WTC11 (cell line): ENCODE data around the gene FAM241A. TPM values are rescaled to one million over a fixed set of nuclear protein-coding genes. Genes with fewer than 3 reads are reported as not detected.

Source experiments
- ATAC-seq: fragments of 200-7000 bp; cut with Tn5 transposase; 2 replicates; pipeline ENCODE4 v1.10.0; 2021; ENCODE audit warnings: mild to moderate bottlenecking, moderate library complexity
- CTCF ChIA-PET: fragments of 300-600 bp; sonication (Branson Sonifier 250); formaldehyde crosslinking; loops from one replicate; lab custom pipeline; 2021; ENCODE audit warnings: antibody characterized with exemption; lab: Charles Lee
- POLR2A ChIA-PET: fragments of 350-600 bp; sonication (Branson Sonifier 250); formaldehyde crosslinking; loops from one replicate; lab custom pipeline; 2021; ENCODE audit warnings: antibody characterized with exemption; lab: Charles Lee
- DNase-seq: peaks from one replicate; pipeline ENCODE4 v3.0.0; 2021; ENCODE audit warnings: low spot score
- H3K27ac Mint-ChIP-seq: 2 replicates; pipeline ENCODE4 v1.8.0; 2021; ENCODE audit warnings: mixed read lengths
- H3K27me3 Mint-ChIP-seq: 2 replicates; pipeline ENCODE4 v1.8.0; 2021; ENCODE audit warnings: low read depth, mild to moderate bottlenecking, moderate library complexity, mixed read lengths
- H3K36me3 Mint-ChIP-seq: 2 replicates; pipeline ENCODE4 v1.8.0; 2021; ENCODE audit warnings: mixed read lengths
- H3K4me1 Mint-ChIP-seq: 2 replicates; pipeline ENCODE4 v1.8.0; 2022; ENCODE audit warnings: mixed read lengths
- H3K4me3 Mint-ChIP-seq: 2 replicates; pipeline ENCODE4 v1.8.0; 2021; ENCODE audit warnings: mild to moderate bottlenecking, moderate library complexity, mixed read lengths
- H3K9me3 Mint-ChIP-seq: 2 replicates; pipeline ENCODE4 v1.8.0; 2021; ENCODE audit warnings: mixed read lengths
- NFYB ChIP-seq: sonication (generic); formaldehyde crosslinking; conservative IDR thresholded peaks from 2 replicates; pipeline ENCODE4 v1.8.0; 2022; ENCODE audit warnings: low read depth, missing genetic modification reagents
- PRRX2 ChIP-seq: fragments of 250-450 bp; sonication (Bioruptor Pico); IDR thresholded peaks from 2 replicates; pipeline ENCODE4 v1.8.0; 2021; ENCODE audit warnings: mild to moderate bottlenecking
- SMAD3 ChIP-seq: sonication (generic); formaldehyde crosslinking; IDR thresholded peaks from 2 replicates; pipeline ENCODE4 v1.8.0; 2022; ENCODE audit warnings: missing genetic modification reagents, mild to moderate bottlenecking, borderline replicate concordance
- ZNF138 ChIP-seq: sonication (generic); formaldehyde crosslinking; conservative IDR thresholded peaks from 2 replicates; pipeline ENCODE4 v1.8.1; 2022; ENCODE audit warnings: mild to moderate bottlenecking, moderate library complexity, missing genetic modification reagents
- total RNA-seq: library from RNA; stranded (reverse); gene quantifications from 3 replicates; pipeline ENCODE4 v1.2.3, GENCODE V29; 2021
- TF ChIP-seq, protein P1 (sequence below): sonication (generic); formaldehyde crosslinking; IDR thresholded peaks from 2 replicates; pipeline ENCODE4 v1.8.1; 2022; ENCODE audit warnings: missing genetic modification reagents, borderline replicate concordance
- TF ChIP-seq, protein P2 (sequence below): sonication (generic); formaldehyde crosslinking; IDR thresholded peaks from 2 replicates; pipeline ENCODE4 v1.8.0; 2023; ENCODE audit warnings: mild to moderate bottlenecking, missing genetic modification reagents
- TF ChIP-seq, protein P3 (sequence below): sonication (generic); formaldehyde crosslinking; IDR thresholded peaks from 2 replicates; pipeline ENCODE4 v1.8.0; 2022; ENCODE audit warnings: mild to moderate bottlenecking, missing genetic modification reagents
- TF ChIP-seq, protein P4 (sequence below): sonication (generic); formaldehyde crosslinking; IDR thresholded peaks from 2 replicates; pipeline ENCODE4 v1.8.0; 2023; ENCODE audit warnings: missing genetic modification reagents, mild to moderate bottlenecking, borderline replicate concordance
- TF ChIP-seq, protein P5 (sequence below): sonication (generic); formaldehyde crosslinking; IDR thresholded peaks from 2 replicates; pipeline ENCODE4 v1.8.1; 2022; ENCODE audit warnings: mild to moderate bottlenecking, missing genetic modification reagents, moderate library complexity, borderline replicate concordance
- TF ChIP-seq, protein P6 (sequence below): sonication (generic); formaldehyde crosslinking; IDR thresholded peaks from 2 replicates; pipeline ENCODE4 v1.8.1; 2022; ENCODE audit warnings: mild to moderate bottlenecking, moderate library complexity, missing genetic modification reagents

FAM241A gene
- total RNA-seq, 1 experiment from 2014 or later = 0.22 TPM

DNA sequence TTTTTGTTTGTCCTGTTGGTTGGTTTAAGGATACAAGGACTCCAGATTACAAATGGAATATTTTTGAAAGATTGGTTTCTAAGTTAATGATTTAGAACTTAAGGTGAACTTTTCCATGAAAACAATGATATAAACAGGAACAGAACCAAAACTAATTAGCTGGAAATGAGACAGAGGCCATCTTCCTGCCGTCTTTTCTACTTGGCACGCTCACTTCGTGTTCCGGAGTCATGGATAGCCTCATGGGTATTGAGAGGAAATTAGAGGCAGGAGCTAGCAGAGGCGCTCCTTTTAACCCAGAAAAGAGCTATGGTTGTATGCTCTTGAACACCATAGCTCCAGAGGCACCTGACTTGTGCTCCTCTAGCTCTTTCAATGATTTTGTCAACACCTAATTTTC, 2.4 kb downstream of the FAM241A start (continued):
- TF ChIP-seq, protein P1, sequence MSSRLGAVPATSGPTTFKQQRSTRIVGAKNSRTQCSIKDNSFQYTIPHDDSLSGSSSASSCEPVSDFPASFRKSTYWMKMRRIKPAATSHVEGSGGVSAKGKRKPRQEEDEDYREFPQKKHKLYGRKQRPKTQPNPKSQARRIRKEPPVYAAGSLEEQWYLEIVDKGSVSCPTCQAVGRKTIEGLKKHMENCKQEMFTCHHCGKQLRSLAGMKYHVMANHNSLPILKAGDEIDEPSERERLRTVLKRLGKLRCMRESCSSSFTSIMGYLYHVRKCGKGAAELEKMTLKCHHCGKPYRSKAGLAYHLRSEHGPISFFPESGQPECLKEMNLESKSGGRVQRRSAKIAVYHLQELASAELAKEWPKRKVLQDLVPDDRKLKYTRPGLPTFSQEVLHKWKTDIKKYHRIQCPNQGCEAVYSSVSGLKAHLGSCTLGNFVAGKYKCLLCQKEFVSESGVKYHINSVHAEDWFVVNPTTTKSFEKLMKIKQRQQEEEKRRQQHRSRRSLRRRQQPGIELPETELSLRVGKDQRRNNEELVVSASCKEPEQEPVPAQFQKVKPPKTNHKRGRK (CRISPR knock-in tag) = no peak
- TF ChIP-seq, protein P2, sequence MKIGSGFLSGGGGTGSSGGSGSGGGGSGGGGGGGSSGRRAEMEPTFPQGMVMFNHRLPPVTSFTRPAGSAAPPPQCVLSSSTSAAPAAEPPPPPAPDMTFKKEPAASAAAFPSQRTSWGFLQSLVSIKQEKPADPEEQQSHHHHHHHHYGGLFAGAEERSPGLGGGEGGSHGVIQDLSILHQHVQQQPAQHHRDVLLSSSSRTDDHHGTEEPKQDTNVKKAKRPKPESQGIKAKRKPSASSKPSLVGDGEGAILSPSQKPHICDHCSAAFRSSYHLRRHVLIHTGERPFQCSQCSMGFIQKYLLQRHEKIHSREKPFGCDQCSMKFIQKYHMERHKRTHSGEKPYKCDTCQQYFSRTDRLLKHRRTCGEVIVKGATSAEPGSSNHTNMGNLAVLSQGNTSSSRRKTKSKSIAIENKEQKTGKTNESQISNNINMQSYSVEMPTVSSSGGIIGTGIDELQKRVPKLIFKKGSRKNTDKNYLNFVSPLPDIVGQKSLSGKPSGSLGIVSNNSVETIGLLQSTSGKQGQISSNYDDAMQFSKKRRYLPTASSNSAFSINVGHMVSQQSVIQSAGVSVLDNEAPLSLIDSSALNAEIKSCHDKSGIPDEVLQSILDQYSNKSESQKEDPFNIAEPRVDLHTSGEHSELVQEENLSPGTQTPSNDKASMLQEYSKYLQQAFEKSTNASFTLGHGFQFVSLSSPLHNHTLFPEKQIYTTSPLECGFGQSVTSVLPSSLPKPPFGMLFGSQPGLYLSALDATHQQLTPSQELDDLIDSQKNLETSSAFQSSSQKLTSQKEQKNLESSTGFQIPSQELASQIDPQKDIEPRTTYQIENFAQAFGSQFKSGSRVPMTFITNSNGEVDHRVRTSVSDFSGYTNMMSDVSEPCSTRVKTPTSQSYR (CRISPR knock-in tag) = no peak
- TF ChIP-seq, protein P3, sequence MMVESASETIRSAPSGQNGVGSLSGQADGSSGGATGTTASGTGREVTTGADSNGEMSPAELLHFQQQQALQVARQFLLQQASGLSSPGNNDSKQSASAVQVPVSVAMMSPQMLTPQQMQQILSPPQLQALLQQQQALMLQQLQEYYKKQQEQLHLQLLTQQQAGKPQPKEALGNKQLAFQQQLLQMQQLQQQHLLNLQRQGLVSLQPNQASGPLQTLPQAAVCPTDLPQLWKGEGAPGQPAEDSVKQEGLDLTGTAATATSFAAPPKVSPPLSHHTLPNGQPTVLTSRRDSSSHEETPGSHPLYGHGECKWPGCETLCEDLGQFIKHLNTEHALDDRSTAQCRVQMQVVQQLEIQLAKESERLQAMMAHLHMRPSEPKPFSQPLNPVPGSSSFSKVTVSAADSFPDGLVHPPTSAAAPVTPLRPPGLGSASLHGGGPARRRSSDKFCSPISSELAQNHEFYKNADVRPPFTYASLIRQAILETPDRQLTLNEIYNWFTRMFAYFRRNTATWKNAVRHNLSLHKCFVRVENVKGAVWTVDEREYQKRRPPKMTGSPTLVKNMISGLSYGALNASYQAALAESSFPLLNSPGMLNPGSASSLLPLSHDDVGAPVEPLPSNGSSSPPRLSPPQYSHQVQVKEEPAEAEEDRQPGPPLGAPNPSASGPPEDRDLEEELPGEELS (CRISPR knock-in tag) = no peak

DNA sequence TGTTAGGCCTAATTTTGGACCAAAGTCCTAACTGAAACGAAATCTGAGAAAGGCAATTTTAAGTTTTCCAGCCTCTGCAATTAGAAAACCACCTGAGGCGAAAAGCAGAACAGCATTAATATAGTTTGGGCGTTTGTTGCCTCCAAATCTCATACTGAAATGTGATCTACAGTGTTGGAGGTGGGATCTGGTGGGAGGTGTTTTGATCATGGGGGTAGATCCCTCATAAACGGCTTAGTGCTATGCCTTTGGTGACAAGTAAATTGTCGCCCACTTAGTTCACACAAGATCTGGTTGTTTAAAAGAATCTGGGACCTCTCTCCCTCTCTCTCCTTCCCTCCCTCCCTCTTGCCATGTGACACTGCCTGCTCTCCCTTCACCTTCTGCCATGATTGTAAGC, 5.7 kb downstream of the FAM241A start:
- Mint-ChIP-seq H3K36me3 (no peaks in the 10 kb centered on the region), H3K4me3 (no peak overlapping the region), H3K27me3 (peaks cover 33% of the 10 kb centered on the region), H3K4me1 (peaks cover 8% of the 10 kb centered on the region), H3K27ac (no peak overlapping the region), H3K9me3 (no peaks in the 10 kb centered on the region)
- CTCF ChIA-PET = interaction anchor here (1.6 kb wide), 1 partner anchor 51 kb away, joined by 3 read pairs; no protein-coding TSS in a partner anchor
- POLR2A ChIA-PET = no interaction called here
- no peak for DNase-seq
- no peak for ATAC-seq
- TF ChIP-seq, protein P3 (CRISPR knock-in tag) = no peak
- TF ChIP-seq, protein P4, sequence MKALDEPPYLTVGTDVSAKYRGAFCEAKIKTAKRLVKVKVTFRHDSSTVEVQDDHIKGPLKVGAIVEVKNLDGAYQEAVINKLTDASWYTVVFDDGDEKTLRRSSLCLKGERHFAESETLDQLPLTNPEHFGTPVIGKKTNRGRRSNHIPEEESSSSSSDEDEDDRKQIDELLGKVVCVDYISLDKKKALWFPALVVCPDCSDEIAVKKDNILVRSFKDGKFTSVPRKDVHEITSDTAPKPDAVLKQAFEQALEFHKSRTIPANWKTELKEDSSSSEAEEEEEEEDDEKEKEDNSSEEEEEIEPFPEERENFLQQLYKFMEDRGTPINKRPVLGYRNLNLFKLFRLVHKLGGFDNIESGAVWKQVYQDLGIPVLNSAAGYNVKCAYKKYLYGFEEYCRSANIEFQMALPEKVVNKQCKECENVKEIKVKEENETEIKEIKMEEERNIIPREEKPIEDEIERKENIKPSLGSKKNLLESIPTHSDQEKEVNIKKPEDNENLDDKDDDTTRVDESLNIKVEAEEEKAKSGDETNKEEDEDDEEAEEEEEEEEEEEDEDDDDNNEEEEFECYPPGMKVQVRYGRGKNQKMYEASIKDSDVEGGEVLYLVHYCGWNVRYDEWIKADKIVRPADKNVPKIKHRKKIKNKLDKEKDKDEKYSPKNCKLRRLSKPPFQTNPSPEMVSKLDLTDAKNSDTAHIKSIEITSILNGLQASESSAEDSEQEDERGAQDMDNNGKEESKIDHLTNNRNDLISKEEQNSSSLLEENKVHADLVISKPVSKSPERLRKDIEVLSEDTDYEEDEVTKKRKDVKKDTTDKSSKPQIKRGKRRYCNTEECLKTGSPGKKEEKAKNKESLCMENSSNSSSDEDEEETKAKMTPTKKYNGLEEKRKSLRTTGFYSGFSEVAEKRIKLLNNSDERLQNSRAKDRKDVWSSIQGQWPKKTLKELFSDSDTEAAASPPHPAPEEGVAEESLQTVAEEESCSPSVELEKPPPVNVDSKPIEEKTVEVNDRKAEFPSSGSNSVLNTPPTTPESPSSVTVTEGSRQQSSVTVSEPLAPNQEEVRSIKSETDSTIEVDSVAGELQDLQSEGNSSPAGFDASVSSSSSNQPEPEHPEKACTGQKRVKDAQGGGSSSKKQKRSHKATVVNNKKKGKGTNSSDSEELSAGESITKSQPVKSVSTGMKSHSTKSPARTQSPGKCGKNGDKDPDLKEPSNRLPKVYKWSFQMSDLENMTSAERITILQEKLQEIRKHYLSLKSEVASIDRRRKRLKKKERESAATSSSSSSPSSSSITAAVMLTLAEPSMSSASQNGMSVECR = no peak
- TF ChIP-seq NFYB (CRISPR knock-in tag) (no peak), SMAD3 (CRISPR knock-in tag) (no peak), ZNF138 (no peak), PRRX2 (CRISPR knock-in tag) (no peak)
- TF ChIP-seq, protein P5, sequence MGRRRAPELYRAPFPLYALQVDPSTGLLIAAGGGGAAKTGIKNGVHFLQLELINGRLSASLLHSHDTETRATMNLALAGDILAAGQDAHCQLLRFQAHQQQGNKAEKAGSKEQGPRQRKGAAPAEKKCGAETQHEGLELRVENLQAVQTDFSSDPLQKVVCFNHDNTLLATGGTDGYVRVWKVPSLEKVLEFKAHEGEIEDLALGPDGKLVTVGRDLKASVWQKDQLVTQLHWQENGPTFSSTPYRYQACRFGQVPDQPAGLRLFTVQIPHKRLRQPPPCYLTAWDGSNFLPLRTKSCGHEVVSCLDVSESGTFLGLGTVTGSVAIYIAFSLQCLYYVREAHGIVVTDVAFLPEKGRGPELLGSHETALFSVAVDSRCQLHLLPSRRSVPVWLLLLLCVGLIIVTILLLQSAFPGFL (CRISPR knock-in tag) = no peak
- TF ChIP-seq, protein P6, sequence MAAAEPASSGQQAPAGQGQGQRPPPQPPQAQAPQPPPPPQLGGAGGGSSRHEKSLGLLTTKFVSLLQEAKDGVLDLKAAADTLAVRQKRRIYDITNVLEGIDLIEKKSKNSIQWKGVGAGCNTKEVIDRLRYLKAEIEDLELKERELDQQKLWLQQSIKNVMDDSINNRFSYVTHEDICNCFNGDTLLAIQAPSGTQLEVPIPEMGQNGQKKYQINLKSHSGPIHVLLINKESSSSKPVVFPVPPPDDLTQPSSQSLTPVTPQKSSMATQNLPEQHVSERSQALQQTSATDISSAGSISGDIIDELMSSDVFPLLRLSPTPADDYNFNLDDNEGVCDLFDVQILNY (CRISPR knock-in tag) = no peak
- TF ChIP-seq, all 79 proteins: peak for 0
